Neural cell (in vitro differentiated cells): ENCODE results near the gene PHOSPHO2. TPM values are rescaled to one million over a fixed set of nuclear protein-coding genes. Genes with fewer than 3 reads are reported as not detected.
A peak's percentile ranks its signal among the peaks of the same experiment; 100 is the strongest.

Experiments used
- H2AFZ ChIP-seq: fragments of 200-600, 300-800 bp; sonication (generic), shearing (Covaris generic); 2 replicates; pipeline ENCODE4 v1.6.0; 2014; ENCODE audit warnings: low read depth, mild to moderate bottlenecking, antibody characterized with exemption, low read length, moderate library complexity
- H3F3A ChIP-seq: fragments of 200-600 bp; shearing (Covaris generic); 2 replicates; pipeline ENCODE4 v1.6.1; 2016; ENCODE audit warnings: mild to moderate bottlenecking, moderate library complexity, mixed read lengths, antibody characterized with exemption, low read length; ENCODE audit not compliant: insufficient read depth, poor library complexity, severe bottlenecking
- H3K27ac ChIP-seq: fragments of 200-600, 300-800 bp; sonication (generic), shearing (Covaris generic); 2 replicates; pipeline ENCODE4 v1.5.1; 2014; ENCODE audit warnings: mild to moderate bottlenecking, low read length, moderate library complexity
- H3K27me3 ChIP-seq: fragments of 300-800, 200-600 bp; sonication (generic), shearing (Covaris generic); 2 replicates; pipeline ENCODE4 v1.6.0; 2014; ENCODE audit warnings: mild to moderate bottlenecking, low read depth, low read length, moderate library complexity; ENCODE audit not compliant: insufficient read depth
- H3K36me3 ChIP-seq: fragments of 300-800, 200-600 bp; sonication (generic), shearing (Covaris generic); 2 replicates; pipeline ENCODE4 v1.5.1; 2014; ENCODE audit warnings: mild to moderate bottlenecking, antibody characterized with exemption, low read length, moderate library complexity; ENCODE audit not compliant: insufficient read depth
- H3K4me2 ChIP-seq: fragments of 300-800, 200-600 bp; sonication (generic), shearing (Covaris generic); 2 replicates; pipeline ENCODE4 v1.6.0; 2014; ENCODE audit warnings: mild to moderate bottlenecking, low read length
- H3K4me3 ChIP-seq: fragments of 300-800, 200-600 bp; sonication (generic), shearing (Covaris generic); 2 replicates; pipeline ENCODE4 v1.5.1; 2014; ENCODE audit warnings: mild to moderate bottlenecking, low read length, moderate library complexity
- H3K79me2 ChIP-seq: fragments of 200-600 bp; shearing (Covaris generic); replicated peaks from 2 replicates; pipeline ENCODE4 v1.6.0; 2014; ENCODE audit warnings: mild to moderate bottlenecking, low read length, moderate library complexity; ENCODE audit not compliant: insufficient read depth
- H3K9ac ChIP-seq: fragments of 300-800, 200-600 bp; sonication (generic), shearing (Covaris generic); 2 replicates; pipeline ENCODE4 v1.6.1; 2016; ENCODE audit warnings: mild to moderate bottlenecking, low read length, mixed read lengths
- H3K9me2 ChIP-seq: fragments of 200-600 bp; shearing (Covaris generic); 2 replicates; pipeline ENCODE4 v1.6.1; 2016; ENCODE audit warnings: mild to moderate bottlenecking, low read length, mixed read lengths; ENCODE audit not compliant: insufficient read depth
- H3K9me3 ChIP-seq: fragments of 200-600, 300-800 bp; sonication (generic), shearing (Covaris generic); 2 replicates; pipeline ENCODE4 v1.6.1; 2016; ENCODE audit warnings: mild to moderate bottlenecking, mixed run types, low read length, moderate library complexity, mixed read lengths
- H4K20me1 ChIP-seq: fragments of 200-600 bp; shearing (Covaris generic); 2 replicates; pipeline ENCODE4 v1.6.1; 2016; ENCODE audit warnings: mild to moderate bottlenecking, mixed run types; ENCODE audit not compliant: insufficient read depth
- EP300 ChIP-seq: fragments of 450-650 bp; conservative IDR thresholded peaks from 2 replicates; pipeline ENCODE4 v1.6.1; 2014; ENCODE audit warnings: antibody characterized with exemption, mild to moderate bottlenecking, moderate library complexity; ENCODE audit not compliant: poor library complexity, severe bottlenecking
- EZH2 ChIP-seq: fragments of 200-600, 300-800 bp; shearing (Covaris generic), sonication (generic); IDR thresholded peaks from 2 replicates; pipeline ENCODE4 v1.6.1; 2014; ENCODE audit warnings: antibody characterized with exemption, low read length, borderline replicate concordance, mild to moderate bottlenecking; ENCODE audit not compliant: insufficient read depth, poor library complexity, severe bottlenecking
- MXI1 ChIP-seq: fragments of 450-650 bp; conservative IDR thresholded peaks from 2 replicates; pipeline ENCODE4 v1.6.1; 2014; ENCODE audit warnings: antibody characterized with exemption, mild to moderate bottlenecking; ENCODE audit not compliant: poor library complexity, severe bottlenecking
- POLR2AphosphoS5 ChIP-seq: IDR thresholded peaks from 2 replicates; pipeline ENCODE4 v1.6.1; 2012
- RAD21 ChIP-seq: fragments of 450-650 bp; conservative IDR thresholded peaks from 2 replicates; pipeline ENCODE4 v1.6.1; 2014; ENCODE audit warnings: antibody characterized with exemption, mild to moderate bottlenecking, moderate library complexity
- REST ChIP-seq: IDR thresholded peaks from 2 replicates; pipeline ENCODE4 v1.6.1; 2012; ENCODE audit warnings: borderline replicate concordance
- SMC3 ChIP-seq: fragments of 450-650 bp; conservative IDR thresholded peaks from 2 replicates; pipeline ENCODE4 v1.6.1; 2014; ENCODE audit warnings: antibody characterized with exemption, mild to moderate bottlenecking, moderate library complexity; ENCODE audit not compliant: poor library complexity
- TAF1 ChIP-seq: IDR thresholded peaks from 2 replicates; pipeline ENCODE4 v1.6.1; 2012; ENCODE audit warnings: low read depth
- polyA minus RNA-seq: library from RNA; depleted of rRNA, polyadenylated mRNA; stranded (reverse); fragments of >200 nt; gene quantifications from 2 replicates; pipeline ENCODE4 v1.2.3, GENCODE V29; 2014
- polyA plus RNA-seq: library from polyadenylated mRNA; depleted of rRNA; stranded (reverse); fragments of >200 nt; gene quantifications from 2 replicates; pipeline ENCODE4 v1.2.3, GENCODE V29; 2014
- TF ChIP-seq, protein P1 (sequence below): fragments of 450-650 bp; IDR thresholded peaks from 2 replicates; pipeline ENCODE4 v1.5.1; 2014; ENCODE audit warnings: antibody characterized with exemption, mild to moderate bottlenecking, moderate library complexity; ENCODE audit not compliant: poor library complexity, severe bottlenecking

The PHOSPHO2 gene
- polyA plus RNA-seq (15.0 and 25.4 TPM in 2 replicates), polyA minus RNA-seq (22.2 and 26.8 TPM in 2 replicates)

DNA sequence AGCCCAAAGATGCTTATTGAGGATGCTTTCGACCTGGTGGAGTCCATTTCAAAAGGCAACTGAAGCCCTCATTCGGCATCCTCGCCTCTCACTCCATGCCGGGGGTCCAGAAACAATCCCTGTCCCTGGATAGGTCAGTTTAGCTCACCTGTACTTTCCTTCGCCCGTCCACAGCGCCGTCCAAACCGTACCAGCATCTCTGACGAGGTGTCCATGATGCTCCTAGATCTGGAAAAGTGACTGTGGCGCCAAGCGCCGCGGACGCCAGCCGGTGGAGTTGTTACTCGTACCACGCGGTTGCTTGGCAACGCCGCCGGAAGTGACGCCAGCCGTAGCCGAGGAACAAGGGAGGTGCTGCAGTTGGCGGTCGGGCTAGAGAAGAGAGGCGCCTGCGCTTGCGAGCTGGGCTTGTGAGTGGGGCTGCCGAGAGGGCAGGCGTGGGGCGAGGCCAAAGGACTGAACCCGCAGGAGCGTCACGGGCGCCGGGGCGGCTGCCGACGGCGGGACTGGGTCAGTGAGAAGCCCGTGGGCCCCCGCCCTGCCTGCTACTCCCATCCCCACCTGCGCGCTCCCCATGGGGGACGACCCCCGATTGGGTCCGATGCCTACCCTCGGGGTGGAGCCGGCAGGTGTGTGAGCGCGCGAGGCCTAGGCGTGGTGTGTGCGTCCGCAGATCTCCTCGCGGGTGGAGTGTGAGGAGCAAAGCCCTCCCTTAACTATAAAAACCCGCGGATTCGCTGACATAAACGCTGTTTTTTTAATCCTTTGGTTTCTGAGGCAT is at the start of gene PHOSPHO2, which contains the start of gene CFAP210:
Gene PHOSPHO2 (plus strand): TSS at position 357 of the 781 bp plus-strand sequence. CDS start 6,503 bp downstream, outside the sequence.
Gene CFAP210 (minus strand): TSS at position 293 of the 781 bp plus-strand sequence. CDS start 78 bp downstream, at position 215.
- H3K9ac ChIP-seq: peak within 1 kb of the TSS; percentile 82
- H3K36me3 ChIP-seq: no peaks in the 10 kb centered on the region
- H2AFZ ChIP-seq: peak within 1 kb of the TSS; percentile 43
- no peaks in the 10 kb centered on the region for H3K9me3 ChIP-seq
- peak within 1 kb of the TSS; percentile 85 for H3K4me3 ChIP-seq
- H3K27me3 ChIP-seq: no peaks in the 10 kb centered on the region
- H3K9me2 ChIP-seq: no peaks in the 10 kb centered on the region
- peak within 1 kb of the TSS; percentile 88 for H3K4me2 ChIP-seq
- peak within 1 kb of the TSS; percentile 85 for H3K27ac ChIP-seq
- no peaks in the 10 kb centered on the region for H3F3A ChIP-seq
- TF ChIP-seq RAD21 (peak; percentile 55), SMC3 (peak; percentile 49), POLR2AphosphoS5 (peak; percentile 96), TAF1 (peak; percentile 72), REST (peak; percentile 54), EZH2 (no peak), EP300 (peak; percentile 79), MXI1 (peak; percentile 95)
- TF ChIP-seq, protein P1, sequence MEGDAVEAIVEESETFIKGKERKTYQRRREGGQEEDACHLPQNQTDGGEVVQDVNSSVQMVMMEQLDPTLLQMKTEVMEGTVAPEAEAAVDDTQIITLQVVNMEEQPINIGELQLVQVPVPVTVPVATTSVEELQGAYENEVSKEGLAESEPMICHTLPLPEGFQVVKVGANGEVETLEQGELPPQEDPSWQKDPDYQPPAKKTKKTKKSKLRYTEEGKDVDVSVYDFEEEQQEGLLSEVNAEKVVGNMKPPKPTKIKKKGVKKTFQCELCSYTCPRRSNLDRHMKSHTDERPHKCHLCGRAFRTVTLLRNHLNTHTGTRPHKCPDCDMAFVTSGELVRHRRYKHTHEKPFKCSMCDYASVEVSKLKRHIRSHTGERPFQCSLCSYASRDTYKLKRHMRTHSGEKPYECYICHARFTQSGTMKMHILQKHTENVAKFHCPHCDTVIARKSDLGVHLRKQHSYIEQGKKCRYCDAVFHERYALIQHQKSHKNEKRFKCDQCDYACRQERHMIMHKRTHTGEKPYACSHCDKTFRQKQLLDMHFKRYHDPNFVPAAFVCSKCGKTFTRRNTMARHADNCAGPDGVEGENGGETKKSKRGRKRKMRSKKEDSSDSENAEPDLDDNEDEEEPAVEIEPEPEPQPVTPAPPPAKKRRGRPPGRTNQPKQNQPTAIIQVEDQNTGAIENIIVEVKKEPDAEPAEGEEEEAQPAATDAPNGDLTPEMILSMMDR: no peak
- no peaks in the 10 kb centered on the region for H4K20me1 ChIP-seq
- peaks cover 18% of the 10 kb centered on the region for H3K79me2 ChIP-seq

- Histone ChIP-seq H3F3A (no peaks in the 10 kb centered on the region), H3K9ac (no peak overlapping the region), H3K4me3 (no peak overlapping the region), H3K9me3 (no peaks in the 10 kb centered on the region), H4K20me1 (no peaks in the 10 kb centered on the region), H3K27me3 (no peaks in the 10 kb centered on the region), H2AFZ (no peak overlapping the region), H3K79me2 (no peaks in the 10 kb centered on the region), H3K27ac (no peak overlapping the region), H3K9me2 (no peaks in the 10 kb centered on the region), H3K4me2 (no peak overlapping the region), H3K36me3 (no peaks in the 10 kb centered on the region)
- no peak for TF ChIP-seq EP300
Observed at GRCh38 chr2:169647496-169647895, 46.8 kb upstream of the PHOSPHO2 start.
